Measurements from ENCODE around the gene MXRA5.
"Not testable (repeated sequence)": the region's sequence is repeated elsewhere in the genome, so short reads cannot be mapped to it uniquely, and the experiment has no call there.

The MXRA5 gene

GRCh38 chrX:3346501-3347259 lies at the start of gene MXRA5:
Gene MXRA5 (minus strand): TSS chrX:3346652. CDS start chrX:3343833, 2,819 bp downstream.
- DNase-seq (ENCODE audit: low spot score) = no peak

GRCh38 chrX:3393581-3394111 lies 47.2 kb upstream of the MXRA5 start:
- DNase-seq (ENCODE audit: low spot score) = no peak

- no peak for DNase-seq (ENCODE audit: low spot score)
These were observed 46.7 kb upstream of the MXRA5 start for GRCh38 chrX:3393178-3393577.

GRCh38 chrX:3388457-3388856 lies 42.0 kb upstream of the MXRA5 start:
- DNase-seq (ENCODE audit: low spot score) = no peak

GRCh38 chrX:3384327-3384726 lies 37.9 kb upstream of the MXRA5 start:
- DNase-seq (ENCODE audit: low spot score) = no peak

GRCh38 chrX:3380603-3381002 lies 34.2 kb upstream of the MXRA5 start:
- no peak for DNase-seq (ENCODE audit: low spot score)

GRCh38 chrX:3379111-3379510 lies 32.7 kb upstream of the MXRA5 start:
- DNase-seq (ENCODE audit: low spot score) = no peak

GRCh38 chrX:3378156-3378555 lies 31.7 kb upstream of the MXRA5 start:
- DNase-seq (ENCODE audit: low spot score) = no peak

GRCh38 chrX:3377560-3377959 lies 31.1 kb upstream of the MXRA5 start:
- DNase-seq (ENCODE audit: low spot score) = no peak

- not testable (repeated sequence) for DNase-seq (ENCODE audit: low spot score)
These were observed 29.5 kb upstream of the MXRA5 start for GRCh38 chrX:3375878-3376508.

GRCh38 chrX:3374108-3374800 lies 27.8 kb upstream of the MXRA5 start:
- DNase-seq (ENCODE audit: low spot score) = no peak

- DNase-seq (ENCODE audit: low spot score) = no peak
These were observed 24.7 kb upstream of the MXRA5 start for GRCh38 chrX:3371163-3371562.

GRCh38 chrX:3370656-3371055 lies 24.2 kb upstream of the MXRA5 start:
- DNase-seq (ENCODE audit: low spot score) = no peak

GRCh38 chrX:3362956-3363355 lies 16.5 kb upstream of the MXRA5 start:
- peak; percentile 0 for DNase-seq (ENCODE audit: low spot score)

- no peak for DNase-seq (ENCODE audit: low spot score)
These were observed 14.4 kb upstream of the MXRA5 start for GRCh38 chrX:3360881-3361280.

- DNase-seq (ENCODE audit: low spot score) = not testable (repeated sequence)
These were observed 6.3 kb upstream of the MXRA5 start for GRCh38 chrX:3352741-3353140.

- no peak for DNase-seq (ENCODE audit: low spot score)
These were observed 4.8 kb upstream of the MXRA5 start for GRCh38 chrX:3351276-3351675.

- no peak for DNase-seq (ENCODE audit: low spot score)
These were observed 1.7 kb upstream of the MXRA5 start for GRCh38 chrX:3348191-3348590.

- no peak for DNase-seq (ENCODE audit: low spot score)
These were observed 916 bp downstream of the MXRA5 start for GRCh38 chrX:3345281-3346191.

GRCh38 chrX:3343569-3343968 lies 2.9 kb downstream of the MXRA5 start:
- DNase-seq (ENCODE audit: low spot score) = not testable (repeated sequence)

- DNase-seq (ENCODE audit: low spot score) = no peak
These were observed 6.4 kb downstream of the MXRA5 start for GRCh38 chrX:3340016-3340415.

GRCh38 chrX:3326681-3327080 lies 19.8 kb downstream of the MXRA5 start:
- DNase-seq (ENCODE audit: low spot score) = no peak
